GM21360 (cell line): Measurements from ENCODE around the gene GDNF.
"Not testable (repeated sequence)": the region's sequence is repeated elsewhere in the genome, so short reads cannot be mapped to it uniquely, and the experiment has no call there.

Experiments
- ATAC-seq: cut with Tn5 transposase; IDR thresholded peaks from one replicate; pipeline ENCODE4 v1.9.1; 2021; ENCODE audit warnings: mild to moderate bottlenecking, moderate library complexity; ENCODE audit not compliant: unreplicated experiment

GDNF gene

DNA sequence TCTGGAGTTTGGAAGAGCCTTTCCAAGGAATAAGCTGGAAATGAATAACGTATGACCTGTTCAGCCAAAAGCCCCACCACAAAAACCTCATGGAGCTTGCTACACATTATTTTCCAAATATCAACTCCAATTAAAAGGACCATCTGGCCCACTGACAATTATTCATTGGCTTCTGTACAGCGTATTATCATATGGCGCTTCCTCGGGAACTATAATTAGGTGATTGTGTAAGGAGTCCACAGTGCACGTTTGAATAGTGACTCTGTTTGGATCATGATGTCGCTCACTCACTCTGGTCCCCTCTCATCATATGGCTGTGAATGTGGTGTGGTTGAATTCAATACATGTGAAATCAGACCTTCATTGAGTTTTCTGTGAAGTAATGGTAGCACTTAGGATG is 52.1 kb downstream of the GDNF start:
- no peak for ATAC-seq

DNA sequence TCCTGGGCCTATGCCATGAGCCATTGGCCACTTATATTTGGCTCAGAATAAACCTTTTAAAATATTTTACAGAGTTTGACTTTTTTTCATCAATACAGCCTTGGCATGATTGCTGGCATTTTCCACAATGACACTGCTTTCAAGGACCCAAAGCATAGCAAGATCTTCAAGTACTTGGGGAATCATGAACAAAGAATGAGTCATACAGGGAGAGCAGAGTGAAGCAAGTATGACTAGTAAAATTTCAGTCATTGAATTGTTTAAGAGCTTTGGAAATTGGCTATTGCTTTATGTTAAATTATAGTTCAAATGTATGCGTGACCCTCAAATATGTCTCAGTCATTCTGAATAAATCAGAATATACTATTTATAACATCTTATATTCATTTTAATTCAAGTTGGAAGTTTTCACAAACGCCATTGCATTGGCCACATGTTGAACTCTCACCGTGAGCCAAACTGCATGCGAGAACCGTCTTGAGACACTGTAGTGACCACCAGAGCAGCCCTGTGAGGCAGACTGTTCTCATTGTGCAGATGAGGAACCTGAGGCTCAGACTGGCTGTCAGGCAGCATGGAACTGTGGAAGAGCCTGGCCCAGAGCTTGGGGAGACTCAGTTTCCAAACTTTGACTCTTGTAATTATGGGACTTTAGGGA is 52.9 kb downstream of the GDNF start:
- no peak for ATAC-seq

DNA sequence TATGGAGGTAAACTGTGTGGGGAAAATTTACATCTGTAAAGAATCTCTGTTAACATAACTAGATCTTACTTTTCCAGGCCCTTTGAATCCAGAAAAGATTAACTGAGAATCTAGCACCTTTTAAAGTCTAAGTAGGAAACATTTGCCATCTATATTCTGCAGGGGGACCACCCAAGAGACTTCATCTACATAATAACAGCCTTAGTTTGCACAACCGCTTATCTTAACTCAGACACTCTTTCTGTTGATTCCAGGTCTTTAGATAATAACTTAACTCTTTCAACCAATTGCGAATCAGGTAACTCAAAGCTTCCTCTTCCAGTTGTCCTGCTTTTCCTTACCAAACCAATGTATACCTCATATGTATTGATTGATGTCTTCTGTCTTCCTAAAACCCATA is 53.4 kb downstream of the GDNF start:
- no peak for ATAC-seq

DNA sequence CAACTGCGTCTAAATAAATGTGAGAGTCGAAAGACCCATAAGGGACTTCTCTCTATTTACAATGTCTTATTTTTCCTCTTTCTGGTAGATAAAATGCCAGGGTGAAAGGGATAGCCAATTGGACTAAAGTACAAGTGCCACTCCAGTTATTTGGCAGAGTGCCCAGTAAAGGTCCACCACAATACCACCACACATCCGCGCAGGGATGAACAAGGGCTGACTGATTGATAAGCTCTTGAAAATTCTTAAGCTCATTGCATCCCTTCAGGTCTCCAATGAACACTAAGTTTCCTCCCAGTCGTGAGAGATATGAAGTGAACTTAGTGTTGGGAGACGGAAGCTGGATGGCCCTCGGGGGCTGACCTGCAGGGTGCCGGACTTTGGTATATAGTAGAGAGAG is 58.4 kb downstream of the GDNF start:
- not testable (repeated sequence) for ATAC-seq

DNA sequence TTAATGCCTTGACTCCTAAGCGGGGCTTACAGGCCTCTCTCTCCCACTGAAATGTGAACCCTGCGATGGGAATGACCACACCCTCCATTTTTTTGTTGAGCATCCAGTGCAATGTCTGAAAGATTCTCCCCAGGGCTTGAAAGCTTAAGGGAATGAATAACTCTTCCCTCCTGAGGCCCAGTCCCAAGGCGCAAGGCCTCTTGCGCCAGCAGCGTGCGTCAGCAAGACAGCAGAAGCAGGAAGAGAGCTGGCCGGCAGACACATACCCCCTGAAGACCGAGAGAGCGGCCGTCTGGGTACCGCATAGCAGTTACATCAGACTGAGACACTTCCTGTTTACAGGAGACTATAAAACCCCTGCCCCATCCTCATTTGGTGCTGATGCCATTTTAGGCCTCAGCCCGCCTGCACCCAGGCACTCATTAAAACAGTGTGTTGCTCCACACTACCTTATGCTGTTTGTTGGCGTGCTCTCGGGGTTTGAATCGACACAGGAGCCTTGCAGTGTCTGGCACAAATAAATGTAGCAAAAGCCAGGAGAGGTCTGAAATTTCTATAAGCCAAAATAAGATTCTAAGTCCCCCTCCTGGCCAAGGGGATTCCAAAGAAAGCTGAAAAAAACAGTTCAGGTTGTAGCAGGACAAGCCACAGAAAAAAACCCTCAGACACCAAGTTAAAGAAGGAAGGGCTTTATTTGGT is 62.3 kb downstream of the GDNF start:
- ATAC-seq: no peak

DNA sequence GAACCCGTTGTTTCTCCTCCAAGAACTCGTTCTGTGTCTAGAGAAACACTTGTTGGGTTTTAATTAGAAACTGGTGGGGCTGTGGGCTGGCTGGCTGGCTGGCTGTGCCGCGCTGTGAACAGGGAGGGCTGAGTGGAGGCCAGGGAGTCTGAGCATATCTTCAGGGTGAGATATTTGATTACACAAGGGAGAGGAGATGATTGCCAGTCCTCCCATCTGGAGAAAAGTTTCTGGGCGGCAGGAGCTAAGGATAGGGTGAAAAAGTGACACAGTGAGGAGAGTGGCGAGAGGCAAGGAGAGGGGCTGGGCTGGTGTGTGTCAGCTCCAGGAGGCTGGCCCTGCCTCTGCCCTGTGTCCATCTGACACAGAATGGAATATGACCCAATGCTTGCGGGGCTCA is 63.0 kb downstream of the GDNF start:
- ATAC-seq: no peak

DNA sequence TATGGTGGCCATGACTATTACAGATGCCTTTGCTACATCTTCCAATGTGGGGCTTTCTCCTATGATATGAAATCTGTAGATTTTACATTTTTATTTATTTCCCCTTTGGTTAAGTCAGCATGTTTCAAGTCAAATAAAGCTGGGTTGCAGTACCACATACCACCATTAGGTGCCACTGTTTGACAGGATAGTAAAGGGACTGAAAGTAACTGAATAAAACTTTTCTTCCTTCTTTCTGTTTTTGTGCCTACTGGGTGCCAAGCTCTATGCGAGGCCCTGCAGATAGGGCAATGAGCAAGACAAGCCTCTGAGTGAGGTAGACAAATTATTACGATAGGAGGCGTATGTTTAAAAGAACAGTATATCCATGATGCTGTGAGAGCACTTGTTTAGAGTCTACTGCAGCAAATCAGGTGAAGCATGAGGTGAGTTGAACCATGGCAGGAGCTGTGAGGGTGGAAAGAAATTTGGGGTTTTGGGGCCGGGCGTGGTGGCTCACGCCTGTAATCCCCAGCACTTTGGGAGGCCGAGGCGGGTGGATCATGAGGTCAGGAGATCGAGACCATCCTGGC is 64.8 kb downstream of the GDNF start:
- ATAC-seq: no peak

DNA sequence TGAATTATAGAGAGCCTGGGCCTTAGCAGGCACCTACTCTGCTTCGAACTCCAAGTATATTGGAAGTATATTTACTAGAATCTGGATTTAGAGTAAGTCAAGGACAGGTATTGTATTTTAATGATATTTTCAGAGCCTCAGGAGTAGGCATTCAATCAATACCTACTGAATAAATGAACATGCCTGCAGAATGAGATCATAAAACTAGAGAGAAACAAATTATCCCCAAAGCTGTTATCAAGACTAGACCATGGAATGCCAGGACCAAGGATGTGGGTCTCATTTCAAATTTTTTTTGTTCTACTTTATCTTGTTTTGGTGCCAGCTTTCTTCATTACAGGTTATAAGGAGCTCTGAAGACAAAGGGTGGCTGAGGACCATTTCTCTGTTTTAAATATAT is 66.0 kb downstream of the GDNF start:
- ATAC-seq: no peak

DNA sequence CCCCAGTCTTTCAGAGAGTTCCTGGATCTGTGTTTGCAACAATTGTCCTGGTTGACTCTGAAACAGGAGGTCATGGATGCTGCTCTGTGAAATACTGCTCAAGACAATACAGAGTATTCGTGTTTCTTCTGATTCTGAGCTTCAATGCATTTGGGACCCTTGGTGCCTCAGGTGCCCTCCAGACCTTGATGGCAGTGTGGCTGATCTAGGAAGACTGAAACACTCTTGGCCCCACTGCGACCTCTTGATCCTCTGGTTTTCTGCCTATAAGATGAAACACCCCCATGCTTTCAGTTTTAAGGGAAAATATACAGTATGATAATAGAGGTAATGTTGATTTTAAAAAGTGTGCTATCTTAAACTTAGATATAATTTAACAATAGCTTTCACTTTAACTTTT is 67.6 kb downstream of the GDNF start:
- no peak for ATAC-seq

DNA sequence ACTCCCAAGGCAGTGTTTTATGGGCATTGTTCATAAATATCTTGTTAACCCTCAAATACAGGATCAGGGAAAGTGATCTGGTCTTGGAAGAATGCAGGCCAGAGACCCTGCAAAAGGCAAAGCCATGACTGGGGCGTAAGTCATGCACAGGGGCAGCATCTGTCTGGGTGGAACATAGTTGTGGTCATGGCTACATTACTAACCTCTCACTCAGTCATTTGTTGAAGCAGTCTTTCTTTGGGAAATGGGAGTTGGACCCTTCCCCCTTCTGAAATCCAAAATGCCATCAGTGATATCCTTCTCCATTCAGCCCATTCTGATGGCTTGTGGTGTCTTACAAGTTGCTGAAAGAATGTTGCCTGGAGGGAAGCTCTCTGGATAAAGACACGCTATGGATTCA is 68.1 kb downstream of the GDNF start:
- ATAC-seq: no peak

DNA sequence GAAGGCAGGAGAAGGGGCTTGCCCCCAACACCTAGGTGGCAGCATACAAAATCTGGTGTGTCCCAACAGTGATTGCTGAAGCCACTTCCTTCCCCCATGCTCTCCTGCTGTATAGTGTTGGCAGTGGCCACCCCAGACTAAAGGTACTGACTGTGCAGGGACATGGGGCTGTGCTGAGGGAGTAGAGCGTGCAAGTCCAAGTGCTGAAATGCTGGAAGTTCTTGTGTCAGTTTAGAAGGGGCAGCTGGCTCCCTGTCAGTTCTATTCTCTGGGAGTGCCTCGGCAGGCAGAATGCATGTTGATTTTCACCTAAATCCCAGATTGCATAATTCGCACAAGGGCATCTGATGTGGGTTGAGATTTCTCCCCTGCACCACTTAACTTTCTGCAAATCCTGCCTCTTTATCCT is 68.6 kb downstream of the GDNF start:
- ATAC-seq: no peak

DNA sequence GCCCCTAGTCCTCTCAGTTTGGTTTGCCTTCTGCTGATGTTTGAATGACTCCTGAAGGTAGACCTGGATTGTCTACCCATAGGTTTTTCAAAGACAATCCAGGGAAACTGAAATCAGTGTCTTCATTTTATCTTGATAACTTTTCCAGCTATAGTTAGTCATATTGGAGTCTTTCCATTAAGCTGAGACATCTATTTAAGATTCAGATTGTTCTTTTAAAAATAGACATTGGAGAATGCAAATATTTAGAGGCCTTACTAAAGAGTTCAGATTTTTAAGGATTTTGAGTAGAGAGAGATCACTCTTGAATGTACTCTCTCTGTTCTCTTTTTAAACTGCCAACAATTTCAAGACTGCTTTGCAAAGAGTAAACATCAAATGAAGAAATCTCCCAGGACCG is 69.1 kb downstream of the GDNF start:
- ATAC-seq: no peak

DNA sequence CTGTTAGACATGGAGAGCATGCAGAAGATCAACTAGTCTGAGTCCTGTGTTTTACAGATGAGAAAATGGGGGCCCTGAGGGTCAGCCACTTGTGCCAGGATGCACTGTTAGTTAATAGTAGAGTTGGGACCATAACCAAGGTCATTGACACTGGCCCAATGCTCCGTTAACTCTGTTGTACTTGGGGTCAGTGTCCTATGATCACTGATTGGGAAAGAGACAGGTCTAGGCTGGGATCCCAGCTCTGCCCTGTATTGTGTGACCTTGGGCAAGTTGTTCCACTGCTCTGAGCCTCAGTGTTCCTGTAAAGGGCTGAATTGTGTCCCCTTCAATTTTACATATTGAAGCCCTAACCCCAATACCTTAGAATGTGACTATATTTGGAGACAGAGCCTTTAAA is 70.0 kb downstream of the GDNF start:
- ATAC-seq: no peak

DNA sequence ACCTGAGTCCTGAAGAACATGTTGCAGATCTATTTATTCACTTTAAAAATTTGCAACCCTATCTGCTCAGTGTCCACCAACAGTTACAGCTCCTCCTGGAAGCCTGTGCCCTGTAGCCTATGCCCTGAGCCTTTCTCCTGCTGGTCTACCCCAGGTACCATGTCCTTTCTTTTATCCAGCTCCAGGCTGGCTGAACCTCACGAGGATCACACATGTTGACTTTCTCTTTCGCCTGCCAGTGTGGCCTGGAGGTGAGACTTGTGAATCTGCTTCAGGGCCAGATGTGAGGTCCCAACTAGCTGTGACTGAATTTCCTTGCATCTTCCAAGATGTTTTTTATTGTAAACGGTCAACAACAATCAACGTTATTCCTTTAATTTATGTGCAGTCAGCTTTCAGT is 70.7 kb downstream of the GDNF start:
- no peak for ATAC-seq

DNA sequence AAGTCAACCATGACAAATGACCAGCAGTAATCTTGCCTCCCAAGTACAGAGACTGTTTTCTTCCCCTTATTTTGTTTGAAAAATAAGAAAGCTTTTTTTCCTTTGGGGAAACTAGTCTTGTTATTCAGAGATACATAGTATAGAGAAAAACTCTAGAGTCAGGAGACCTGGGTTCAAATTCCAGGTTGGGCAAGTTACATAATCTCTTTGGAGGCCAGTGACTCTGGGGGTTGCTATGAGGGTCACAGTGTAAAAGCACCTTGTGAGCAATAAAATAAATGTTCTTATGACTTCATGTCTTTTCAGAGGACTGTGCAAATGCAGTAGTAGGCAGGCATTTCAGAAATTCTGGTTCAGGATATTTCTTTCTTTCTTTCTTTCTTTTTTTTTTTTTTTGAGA is 71.5 kb downstream of the GDNF start:
- ATAC-seq: no peak

DNA sequence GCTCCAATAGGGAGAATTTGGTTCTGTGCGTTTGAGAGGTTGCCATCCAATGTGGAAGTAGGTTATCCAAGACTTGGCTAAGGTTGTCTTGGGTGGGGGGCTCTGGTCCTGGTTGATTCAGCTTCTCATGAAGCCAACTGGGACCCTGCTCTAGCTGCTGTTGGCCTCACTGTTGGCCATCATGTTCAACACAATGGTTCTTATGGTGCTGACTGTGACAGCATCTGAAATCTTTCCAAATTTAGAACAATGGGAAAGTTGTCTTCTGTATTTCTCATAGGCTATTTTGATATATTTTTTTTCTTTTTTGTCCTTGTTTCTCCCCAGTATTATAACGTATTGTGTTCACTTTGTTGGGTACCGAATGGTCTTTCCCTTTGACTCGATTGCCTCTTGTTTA is 71.9 kb downstream of the GDNF start:
- no peak for ATAC-seq

DNA sequence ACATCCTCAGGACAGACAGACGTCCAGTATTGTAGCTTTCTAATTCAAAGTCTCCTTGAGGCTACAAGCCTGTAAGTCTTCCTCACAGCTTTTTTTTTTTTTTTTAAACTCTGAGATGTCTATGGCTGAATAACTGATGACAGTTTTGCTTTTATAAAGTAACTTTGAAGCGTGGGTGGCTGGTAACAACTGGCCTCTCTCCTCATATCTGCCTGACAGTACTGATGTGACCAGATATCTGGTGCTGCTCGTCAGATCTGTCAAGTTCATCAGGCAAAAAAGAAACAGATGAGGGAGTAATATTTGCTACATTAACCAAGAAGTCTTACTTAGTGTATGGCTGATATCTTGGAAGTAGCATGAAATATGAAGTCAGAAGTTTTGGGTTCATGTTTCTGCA is 72.6 kb downstream of the GDNF start:
- no peak for ATAC-seq
